ENCODE results near the gene SHCBP1L.
"Not testable (repeated sequence)": the region's sequence is repeated elsewhere in the genome, so short reads cannot be mapped to it uniquely, and the experiment has no call there.

Gene SHCBP1L

DNA sequence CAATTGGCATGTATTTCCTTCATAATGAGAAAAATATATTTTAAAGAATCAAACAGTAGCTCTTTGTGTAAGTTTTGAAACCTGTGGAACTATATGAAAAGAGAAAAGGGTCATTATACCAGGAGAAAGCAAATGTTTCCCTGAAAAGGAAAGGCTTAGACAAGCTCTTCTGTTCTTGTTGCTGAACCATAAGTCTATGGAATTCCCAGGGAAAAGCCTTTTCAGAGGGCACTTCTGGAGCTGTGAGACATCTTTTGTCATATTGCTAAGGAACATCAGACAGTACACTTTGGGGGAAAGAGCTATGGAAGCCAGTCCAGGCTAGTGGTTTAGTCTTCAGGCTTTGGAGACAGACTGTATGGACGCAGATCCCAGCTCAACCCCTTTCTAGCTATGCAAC is 12.1 kb upstream of the SHCBP1L start:
- DNase-seq: no peak

DNA sequence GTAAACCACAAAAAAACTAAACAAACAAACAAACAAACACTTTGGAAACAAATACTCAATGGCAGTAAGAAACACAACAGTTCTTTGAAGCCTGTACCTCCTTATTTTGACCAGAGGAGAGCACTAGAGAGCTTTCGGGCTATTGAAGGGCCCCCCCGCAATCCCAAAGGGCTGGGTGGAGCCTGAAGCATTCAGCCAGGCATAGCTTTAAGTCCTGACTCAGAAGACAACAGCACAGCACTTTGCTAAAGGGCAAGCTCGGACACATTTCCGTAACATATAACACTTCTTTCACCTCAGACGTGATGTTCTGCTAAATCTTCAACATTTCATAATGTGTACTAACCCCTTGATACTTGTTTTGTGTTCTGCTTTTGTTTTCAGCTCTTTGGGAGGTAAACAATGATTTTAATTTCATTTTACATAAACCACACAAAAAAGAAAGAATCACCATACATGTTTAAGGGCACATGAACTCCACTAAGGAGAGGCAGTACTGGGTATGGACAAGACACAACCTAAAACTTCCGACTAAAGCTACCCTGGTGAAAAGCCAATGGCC is 9.7 kb upstream of the SHCBP1L start:
- DNase-seq: peak; percentile 51

DNA sequence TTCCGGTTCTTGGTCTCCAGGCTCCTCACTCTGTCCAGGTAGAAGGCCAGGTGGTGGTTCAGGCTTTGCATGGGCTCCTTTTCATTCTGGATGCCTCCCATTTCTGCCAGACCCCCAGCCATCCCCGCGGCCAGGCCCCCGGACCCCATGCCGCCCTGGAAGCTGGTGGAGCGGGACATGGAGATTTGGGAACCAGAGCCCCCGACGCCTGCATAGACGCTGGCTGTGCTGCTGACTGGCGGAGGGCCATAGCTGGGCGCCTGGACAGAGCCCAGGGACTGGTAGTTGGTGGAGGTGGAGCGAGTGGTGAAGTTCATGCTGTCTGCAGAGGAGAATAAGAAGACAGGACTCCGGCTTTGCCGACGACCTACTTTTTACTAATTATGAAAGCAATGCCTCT is 7.1 kb upstream of the SHCBP1L start:
- DNase-seq: no peak

DNA sequence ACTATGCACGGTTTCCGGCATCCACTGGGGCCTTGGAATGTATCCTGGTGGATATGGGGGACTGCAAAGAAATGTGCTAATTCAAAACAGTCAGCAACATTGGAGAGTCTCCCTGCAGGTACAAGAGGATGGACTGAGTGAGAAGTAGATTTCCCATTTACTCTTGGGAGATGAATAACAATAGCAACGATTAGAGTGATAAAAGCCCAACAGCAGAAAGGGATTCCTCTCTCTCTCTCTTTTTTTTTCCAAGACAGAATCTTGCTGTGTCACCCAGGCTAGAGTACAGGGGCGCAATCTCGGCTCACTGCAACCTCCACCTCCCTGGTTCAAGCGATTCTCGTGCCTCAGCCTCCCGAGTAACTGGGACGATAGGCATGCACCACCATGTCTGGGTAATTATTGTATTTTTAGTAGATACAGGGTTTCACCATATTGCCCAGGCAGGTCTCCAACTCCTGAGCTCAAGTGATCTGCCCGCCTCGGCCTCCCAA is 5.0 kb upstream of the SHCBP1L start:
- DNase-seq: no peak

DNA sequence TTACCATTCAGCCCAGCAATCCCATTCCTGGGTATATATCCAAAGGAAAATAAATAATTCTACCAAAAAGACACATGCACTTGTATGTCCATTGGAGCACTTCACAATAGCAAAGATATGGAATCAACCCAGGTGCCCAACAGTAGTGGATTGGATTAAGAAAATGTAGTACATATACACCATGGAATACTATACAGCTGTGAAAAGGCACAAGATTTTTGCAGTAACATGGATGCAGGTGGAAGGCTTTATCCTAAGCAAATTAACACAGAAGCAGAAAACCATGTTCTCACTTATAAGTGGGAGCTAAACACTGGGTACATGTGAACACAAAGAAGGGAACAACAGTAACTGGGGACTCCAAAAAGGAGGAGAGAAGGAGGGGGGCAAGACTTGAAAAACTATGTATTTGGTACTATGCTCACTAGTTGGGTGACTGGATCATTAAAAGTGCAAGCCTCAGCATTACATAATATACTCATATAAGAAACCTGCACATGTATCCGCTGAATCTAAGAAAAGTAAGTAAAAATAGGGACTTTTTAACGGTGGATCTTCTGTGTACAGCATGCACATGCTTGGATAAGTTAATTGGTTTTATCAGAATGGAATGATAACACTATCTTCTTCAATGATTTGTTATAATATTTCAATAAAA is 3.9 kb upstream of the SHCBP1L start:
- DNase-seq: no peak

DNA sequence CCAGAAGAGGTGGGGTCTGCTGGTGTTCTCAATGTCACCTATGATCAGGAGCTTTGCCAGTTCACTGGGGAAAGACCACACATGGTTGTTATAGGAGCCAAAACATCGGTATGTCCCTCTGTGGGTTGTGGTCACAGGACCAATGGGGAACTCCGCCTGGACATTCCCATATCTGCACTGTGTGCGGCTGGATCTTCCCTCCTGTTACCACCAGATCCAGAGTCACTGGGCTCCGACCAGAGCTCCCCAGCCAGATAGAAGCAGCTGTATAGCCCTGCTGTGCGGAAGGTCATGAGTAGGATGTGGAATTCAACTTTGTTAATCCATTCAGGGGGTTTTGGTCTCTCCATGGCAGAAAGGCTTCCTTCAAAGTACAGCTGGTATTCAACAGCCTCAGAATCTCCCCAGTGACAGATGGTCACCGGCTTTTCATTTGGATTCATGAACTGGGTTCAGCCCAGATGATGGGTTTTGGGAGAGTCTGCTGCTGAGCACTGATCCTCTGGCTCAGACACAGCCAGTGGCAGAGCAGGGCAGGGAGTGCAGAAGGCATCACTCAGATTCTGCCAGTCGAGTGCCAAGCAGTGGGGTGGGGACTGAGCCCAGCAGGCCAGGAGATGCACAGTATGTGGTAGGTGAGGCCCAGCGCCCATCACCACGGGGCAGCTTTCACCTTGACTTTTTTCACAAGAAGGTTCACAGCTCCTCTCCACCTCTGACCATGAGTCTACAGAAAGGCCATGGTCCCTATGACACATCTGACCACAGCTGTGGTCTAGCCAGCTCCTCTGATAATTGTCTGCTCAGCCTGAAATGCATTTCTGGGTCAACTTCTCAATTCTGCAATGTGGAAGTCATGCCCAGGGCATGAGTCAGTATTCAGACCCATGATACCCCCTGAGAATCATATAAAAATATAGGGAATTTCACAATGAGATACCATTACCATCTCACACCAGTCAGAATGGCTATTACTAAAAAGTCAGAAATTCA is 2.9 kb upstream of the SHCBP1L start:
- DNase-seq: no peak

DNA sequence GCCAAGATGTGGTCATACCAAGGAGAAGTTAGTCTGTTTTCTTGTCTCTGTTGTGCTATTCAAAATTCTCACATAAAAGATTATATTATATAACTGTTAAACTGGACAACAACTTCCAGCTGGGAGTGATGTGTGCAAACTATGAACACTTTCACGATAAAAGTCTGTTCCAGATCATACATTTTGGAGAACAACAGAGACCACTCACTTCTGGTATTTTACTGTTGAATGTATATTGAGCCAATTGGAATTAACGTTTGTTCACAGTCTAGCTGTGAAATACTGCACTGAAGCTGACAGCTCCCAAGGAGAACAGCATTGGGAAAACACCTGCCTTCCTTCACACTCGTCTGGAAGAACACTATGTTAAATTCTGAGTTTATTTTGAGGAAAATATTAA is 860 bp upstream of the SHCBP1L start:
- DNase-seq: no peak

DNA sequence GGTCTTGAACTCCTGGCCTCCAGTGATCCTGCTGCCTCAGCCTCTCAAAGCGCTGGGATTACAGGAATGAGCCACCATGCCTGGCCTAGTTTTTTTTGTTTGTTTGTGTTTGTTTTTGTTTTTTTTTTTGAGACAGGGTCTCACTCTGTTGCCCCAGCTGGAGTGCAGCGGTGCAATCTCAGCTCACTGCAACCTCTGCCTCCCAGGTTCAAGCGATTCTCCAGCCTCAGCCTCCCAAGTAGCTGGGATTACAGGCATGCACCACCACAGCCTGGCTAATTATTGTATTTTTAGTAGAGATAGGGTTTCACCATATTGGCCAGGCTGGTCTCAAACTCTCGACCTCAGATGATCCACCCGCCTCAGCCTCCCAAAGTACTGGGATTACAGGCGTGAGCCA is 9.6 kb downstream of the SHCBP1L start:
- DNase-seq: not testable (repeated sequence)

DNA sequence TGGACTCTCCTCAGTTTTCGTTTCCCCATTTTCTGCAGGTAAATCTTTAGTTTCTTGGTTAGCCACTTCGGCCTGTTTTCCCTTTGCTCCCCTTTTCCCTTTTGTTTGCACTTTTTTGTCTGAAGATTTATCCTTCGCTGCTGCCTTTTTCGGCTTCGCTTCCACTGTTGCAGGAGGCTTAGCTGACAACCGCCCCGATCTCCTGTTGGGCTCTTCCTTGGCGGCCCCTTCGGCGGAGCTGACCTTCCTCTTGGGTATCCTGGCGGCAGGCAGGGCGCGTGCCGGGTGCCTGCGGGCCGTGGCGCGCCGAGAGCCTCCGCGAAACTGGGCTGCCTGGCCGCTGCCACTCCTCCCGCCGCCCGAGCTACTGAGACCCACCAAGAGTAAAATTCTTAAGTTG is 10.8 kb downstream of the SHCBP1L start:
- DNase-seq: peak; percentile 44

DNA sequence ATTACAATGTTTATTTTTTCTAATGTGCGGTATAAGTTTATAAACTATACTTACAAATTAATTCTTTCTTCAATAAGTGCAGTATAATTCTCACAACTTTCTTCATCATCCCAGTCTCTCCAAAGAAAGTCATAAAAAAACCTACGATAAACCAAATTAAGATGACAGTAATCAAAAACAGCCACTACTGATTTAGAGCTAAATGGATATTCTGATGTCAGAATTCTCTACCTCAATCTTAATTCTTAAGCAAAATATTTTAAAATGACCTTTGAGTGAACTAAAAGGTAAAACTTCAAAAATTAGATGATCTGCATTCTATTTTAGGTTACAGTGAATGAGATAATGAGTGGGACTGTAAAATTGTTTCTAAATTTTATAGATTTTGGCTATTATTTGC is 13.6 kb downstream of the SHCBP1L start:
- DNase-seq: no peak

DNA sequence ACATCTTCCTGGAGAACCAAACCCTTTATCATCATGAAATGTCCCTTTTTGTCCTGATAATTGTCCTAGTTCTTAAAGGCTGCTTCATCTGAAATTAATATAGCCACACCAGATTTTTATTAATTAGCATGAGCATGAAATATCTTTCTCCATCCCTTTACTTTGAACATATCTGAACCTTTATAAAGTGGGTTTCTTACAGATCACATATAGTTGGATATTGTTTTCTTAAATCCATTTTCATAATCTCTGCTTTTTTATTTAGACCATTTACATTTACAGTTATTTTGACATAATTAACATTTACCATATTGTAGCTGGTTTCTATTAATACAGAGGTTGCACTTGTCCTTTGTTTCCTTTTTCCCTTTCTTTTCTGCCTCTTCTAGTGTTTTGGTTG is 17.2 kb downstream of the SHCBP1L start:
- DNase-seq: no peak

DNA sequence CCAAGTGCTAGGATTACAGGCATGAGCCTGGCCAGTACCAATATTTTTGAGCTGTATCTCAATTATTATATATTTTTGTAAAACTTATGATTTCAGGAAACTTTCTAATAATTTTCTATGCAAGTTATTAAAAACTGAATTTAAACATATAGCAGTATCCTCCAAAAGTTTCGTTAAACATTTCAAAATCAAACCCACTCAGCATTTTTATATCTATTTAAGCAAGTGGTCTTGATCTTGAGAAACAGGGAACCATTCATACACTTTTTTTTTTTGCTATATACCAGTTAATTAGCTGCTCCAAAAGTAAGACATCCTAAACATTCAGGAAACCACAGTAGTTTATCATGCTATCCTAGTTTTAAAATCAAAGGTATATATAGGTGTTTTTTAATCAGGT is 22.0 kb downstream of the SHCBP1L start:
- no peak for DNase-seq

DNA sequence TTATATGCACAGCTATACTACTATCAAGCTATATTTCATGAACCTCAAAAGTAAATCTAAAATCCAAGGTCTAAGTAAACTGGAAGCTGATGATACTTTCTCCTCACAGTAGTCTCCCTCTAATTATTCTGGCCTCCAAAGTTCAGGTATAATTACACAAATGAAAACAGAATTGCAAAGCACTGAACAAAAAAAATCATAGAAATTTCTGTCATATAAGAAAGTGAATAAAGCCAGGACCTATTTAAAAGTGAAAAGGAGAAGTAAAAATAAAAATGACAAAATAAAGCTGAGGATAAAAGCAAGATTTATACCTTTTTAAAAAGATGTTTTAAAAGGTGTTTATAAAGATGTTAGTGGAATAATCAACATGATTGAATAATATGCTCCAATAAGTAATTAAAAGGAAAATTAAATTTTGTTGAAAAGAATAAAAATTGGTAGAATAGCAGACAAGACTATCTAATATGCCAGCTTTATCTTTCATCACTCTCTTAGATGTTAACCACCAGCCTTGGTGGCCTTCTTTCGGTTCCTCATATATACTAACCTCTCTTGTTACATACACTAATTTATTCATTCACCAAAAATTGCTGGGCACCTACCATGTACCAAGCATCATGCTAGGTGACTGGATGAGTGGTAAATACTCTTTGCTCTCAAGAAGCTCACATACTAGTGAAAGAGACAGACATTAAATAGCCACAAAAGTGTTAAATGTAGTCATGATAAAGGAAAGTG is 25.1 kb downstream of the SHCBP1L start:
- no peak for DNase-seq

DNA sequence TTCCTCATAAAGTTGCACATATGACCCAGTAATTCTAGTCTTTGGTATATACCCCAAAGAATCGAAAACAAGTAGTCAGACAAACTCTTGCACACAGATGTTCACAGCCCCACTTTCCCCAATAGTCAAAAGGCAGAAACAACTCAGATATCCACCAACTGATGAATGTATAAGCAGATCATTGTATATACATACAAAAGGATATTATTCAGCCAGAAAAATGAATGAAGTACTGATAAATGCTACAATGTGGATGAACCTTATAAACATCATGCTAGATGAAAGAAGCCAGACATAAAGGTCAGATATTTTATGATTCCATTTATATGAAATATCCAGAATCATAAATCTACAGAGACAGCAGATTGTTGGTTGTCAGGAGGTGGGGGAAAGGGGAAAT is 27.3 kb downstream of the SHCBP1L start:
- DNase-seq: no peak

DNA sequence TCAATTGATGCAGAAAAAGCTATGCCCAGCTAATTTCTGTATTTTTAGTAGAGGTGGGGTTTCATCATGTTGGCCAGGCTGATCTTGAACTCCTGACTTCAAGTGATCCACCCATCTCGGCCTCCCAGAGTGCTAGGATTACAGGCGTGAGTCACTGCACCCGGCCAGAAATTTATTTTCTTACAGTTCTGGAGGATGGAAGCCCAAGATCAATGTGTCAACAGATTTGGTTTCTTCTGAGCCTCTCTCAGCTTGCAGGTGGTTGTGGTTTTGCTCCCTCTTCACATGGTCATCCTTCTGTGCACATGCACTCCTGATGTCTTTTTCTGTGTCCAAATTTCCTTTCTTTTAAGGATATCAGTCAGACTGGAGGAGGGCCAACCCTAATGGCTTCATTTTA is 35.6 kb downstream of the SHCBP1L start:
- DNase-seq: no peak

DNA sequence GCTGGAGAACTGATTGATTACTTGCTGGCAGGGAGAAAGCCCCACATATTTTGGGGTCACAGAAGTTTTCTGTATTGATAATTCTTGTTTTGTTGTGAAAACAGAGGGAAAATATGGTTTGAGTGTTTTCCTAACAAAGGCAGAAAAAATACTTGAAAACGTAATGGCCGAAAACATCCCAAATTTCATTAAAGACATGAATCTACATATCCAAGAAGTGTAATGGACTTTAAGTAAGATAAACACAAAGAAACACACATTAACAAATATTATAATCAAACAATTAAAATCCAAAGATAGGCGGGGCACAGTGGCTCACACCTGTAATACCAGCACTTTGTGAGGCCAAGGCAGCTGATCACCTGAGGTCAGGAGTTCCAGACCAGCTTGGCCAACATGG is 39.6 kb downstream of the SHCBP1L start:
- DNase-seq: no peak

DNA sequence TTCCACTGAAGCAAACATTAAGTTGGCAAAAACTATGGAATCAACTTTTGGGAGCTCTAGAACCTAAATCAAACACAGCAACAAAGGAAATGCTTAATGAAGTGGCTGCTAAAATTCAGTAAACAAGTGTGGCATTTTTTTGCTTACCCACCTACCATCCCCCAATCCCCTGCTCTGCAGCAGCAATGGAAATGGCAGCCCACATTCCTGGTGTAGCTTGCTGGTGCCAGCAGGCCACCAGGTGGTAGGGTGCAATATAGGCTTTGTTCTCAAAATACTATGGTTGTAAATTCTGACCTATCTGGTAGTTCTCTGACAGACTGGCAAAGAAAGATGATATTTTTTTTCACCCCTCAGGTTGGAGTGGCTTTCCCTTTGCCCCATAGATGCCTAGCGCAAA is 42.8 kb downstream of the SHCBP1L start:
- DNase-seq: no peak

DNA sequence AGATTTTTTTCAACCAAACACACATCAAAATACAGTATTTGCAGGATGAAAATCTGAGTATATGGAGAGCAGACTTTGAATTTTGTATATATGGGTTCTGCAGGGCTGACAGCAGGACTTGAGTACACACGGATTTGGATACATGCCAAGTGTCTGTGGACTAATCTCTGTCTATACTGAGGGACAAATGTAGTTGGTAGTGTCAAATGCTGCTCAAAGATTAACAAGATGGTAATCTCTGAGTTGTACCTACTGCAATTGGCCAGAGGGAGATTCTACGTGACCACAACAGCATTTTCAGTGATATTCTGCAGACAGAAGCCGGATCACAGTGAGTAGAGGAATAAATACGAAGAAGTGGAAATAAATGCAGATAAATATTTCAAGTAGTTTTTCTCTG is 43.4 kb downstream of the SHCBP1L start:
- DNase-seq: no peak

DNA sequence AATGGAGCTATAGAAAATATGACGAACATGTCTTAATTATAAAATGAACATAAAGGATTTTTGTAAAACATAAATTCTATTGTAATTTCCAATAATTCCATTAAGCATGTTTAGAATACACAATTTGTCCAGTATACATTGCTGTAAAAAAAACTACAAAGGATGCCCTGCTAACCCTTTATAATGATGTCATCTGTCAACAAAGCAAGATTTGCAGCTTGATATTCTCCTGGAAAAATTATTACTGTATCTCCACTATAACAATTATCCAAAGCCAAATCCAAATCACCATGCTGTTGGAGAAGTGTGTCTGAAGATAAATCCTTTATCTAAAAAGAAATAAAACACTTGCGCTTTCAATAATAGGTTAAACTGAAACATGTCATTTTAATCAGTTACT is 47.6 kb downstream of the SHCBP1L start:
- no peak for DNase-seq

DNA sequence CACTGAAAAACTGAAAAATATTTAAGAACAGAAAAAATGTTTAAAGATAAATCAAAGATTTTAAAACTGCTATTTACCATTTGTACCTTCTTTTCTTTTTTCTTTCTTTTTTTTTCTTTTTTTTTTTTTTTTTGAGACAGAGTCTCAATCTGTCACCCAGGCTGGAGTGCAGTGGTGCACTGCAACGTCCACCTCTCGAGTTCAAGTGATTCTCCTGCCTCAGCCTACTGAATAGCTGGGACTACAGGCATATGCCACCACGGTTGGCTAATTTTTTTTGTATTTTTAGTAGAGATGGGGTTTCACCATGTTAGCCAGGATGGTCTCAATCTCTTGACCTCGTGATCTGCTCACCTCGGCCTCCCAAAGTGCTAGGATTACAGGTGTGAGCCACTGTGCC is 51.0 kb downstream of the SHCBP1L start:
- DNase-seq: not testable (repeated sequence)

DNA sequence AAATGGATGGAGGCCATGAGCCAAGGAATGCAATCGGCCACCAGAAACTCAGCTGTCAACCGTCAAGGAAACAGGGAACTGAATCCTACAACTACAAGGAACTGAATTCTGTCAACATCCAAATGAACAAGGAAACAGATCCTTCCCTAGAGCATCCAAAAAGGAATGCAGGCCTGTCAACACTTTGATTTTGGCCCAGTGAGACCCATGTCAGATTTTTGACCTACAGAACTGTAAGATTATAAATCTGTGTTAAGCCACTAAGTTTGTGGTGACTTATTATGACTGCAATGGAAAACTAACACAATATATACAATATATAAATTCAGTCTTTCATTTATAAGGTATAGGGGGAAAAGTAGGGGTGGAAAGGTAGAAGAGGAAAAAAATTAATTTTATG is 55.3 kb downstream of the SHCBP1L start:
- no peak for DNase-seq

DNA sequence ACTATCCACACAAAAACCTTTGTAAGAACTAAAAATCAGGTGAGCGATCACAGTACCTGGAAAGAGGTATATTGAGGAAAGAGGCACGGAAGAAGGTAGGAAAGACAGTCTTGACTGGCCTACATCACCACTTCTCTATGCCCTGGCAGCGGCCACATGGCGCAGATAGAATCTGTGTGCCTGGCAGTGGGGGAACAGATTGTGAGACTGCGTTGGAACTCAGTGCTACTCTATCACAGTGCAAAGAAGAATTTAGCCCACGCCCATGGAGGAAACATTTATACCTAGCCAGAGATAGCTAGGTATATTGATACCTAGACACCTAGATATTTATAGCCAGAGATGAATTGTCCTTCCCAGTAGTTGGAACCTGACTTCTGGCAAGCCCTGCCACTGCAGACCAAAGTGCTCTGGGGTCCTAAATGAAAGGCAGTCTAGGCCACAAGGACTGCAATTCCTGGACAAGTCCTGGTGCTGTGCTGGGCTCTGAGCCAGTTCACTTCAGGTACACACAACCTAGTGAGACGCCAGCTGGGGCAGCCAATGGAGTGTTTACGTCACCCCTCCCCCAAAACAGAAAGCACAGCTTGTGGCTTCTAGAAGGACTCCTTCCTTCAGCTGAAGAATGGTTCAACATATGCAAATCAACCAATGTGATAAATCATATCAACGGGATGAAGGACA is 61.9 kb downstream of the SHCBP1L start:
- no peak for DNase-seq
